HepG2 (cell line): ENCODE measurements around the gene NHERF2. TPM values are rescaled to one million over a fixed set of nuclear protein-coding genes. Genes with fewer than 3 reads are reported as not detected.

Experiments used
- ATF3 ChIP-seq: sonication (generic); formaldehyde crosslinking; IDR thresholded peaks from 2 replicates; pipeline ENCODE4 v1.4.0; 2020; ENCODE audit warnings: missing genetic modification reagents
- DR1 ChIP-seq: sonication (generic); formaldehyde crosslinking; IDR thresholded peaks from 2 replicates; pipeline ENCODE4 v1.8.0; 2021; ENCODE audit warnings: mild to moderate bottlenecking, missing genetic modification reagents, inconsistent platforms
- EED ChIP-seq: sonication (generic); formaldehyde crosslinking; IDR thresholded peaks from 2 replicates; pipeline ENCODE4 v1.5.0; 2020; ENCODE audit warnings: mild to moderate bottlenecking, missing genetic modification reagents
- ERF ChIP-seq: IDR thresholded peaks from 2 replicates; pipeline ENCODE4 v1.6.1; 2018; ENCODE audit warnings: missing biosample characterization, missing genetic modification reagents
- EZH2 ChIP-seq: conservative IDR thresholded peaks from 2 replicates; pipeline ENCODE4 v1.6.1; 2012; ENCODE audit warnings: mild to moderate bottlenecking, low read depth, low read length, moderate library complexity
- GATA4 ChIP-seq: sonication (generic); IDR thresholded peaks from 2 replicates; pipeline ENCODE4 v1.6.1; 2016; ENCODE audit warnings: antibody characterized with exemption, low read depth, borderline replicate concordance
- HMGA1 ChIP-seq: sonication (generic); formaldehyde crosslinking; conservative IDR thresholded peaks from 2 replicates; pipeline ENCODE4 v1.4.0; 2020; ENCODE audit warnings: missing genetic modification reagents
- HNF4G ChIP-seq, 2 experiments: sonication (generic) in 1 of 2; formaldehyde crosslinking in 1 of 2; IDR thresholded peaks; 2 replicates each; pipeline versions ENCODE4 v1.4.0 to v1.6.1; 2011 to 2020; ENCODE audit warnings: borderline replicate concordance in 2 of 2, low read depth in 2 of 2, mild to moderate bottlenecking in 2 of 2, low read length in 1 of 2, missing genetic modification reagents in 1 of 2, moderate library complexity in 1 of 2
- HOXD1 ChIP-seq: sonication (generic); formaldehyde crosslinking; IDR thresholded peaks from 2 replicates; pipeline ENCODE4 v1.5.0; 2020; ENCODE audit warnings: missing genetic modification reagents
- KAT8 ChIP-seq: IDR thresholded peaks from 2 replicates; pipeline ENCODE4 v1.6.1; 2016; ENCODE audit warnings: missing genetic modification reagents, missing compliant biosample characterization
- MAFF ChIP-seq: IDR thresholded peaks from 2 replicates; pipeline ENCODE4 v1.6.1; 2011; ENCODE audit warnings: low read depth, low read length, improper control_type of control experiment
- NBN ChIP-seq: fragments of 450-650 bp; conservative IDR thresholded peaks from 2 replicates; pipeline ENCODE4 v1.6.1; 2017
- NR2F2 ChIP-seq: IDR thresholded peaks from 2 replicates; pipeline ENCODE4 v1.6.1; 2012; ENCODE audit warnings: low read depth, inconsistent platforms, borderline replicate concordance
- SIN3B ChIP-seq: fragments of 150-350 bp; IDR thresholded peaks from 2 replicates; pipeline ENCODE4 v1.6.1; 2014; ENCODE audit warnings: low read length
- YEATS2 ChIP-seq: sonication (generic); formaldehyde crosslinking; IDR thresholded peaks from 2 replicates; pipeline ENCODE4 v1.4.0; 2020; ENCODE audit warnings: missing genetic modification reagents, borderline replicate concordance
- ZNF160 ChIP-seq: sonication (generic); formaldehyde crosslinking; IDR thresholded peaks from 2 replicates; pipeline ENCODE4 v1.8.0; 2022; ENCODE audit warnings: mild to moderate bottlenecking, inconsistent platforms, missing genetic modification reagents
- ZNF180 ChIP-seq: sonication (generic); formaldehyde crosslinking; IDR thresholded peaks from 2 replicates; pipeline ENCODE4 v1.4.0; 2020; ENCODE audit warnings: low read depth, missing genetic modification reagents, borderline replicate concordance
- ZNF251 ChIP-seq: sonication (generic); formaldehyde crosslinking; IDR thresholded peaks from 2 replicates; pipeline ENCODE4 v1.9.0; 2021; ENCODE audit warnings: mild to moderate bottlenecking, missing genetic modification reagents
- ZNF274 ChIP-seq: sonication (generic); formaldehyde crosslinking; IDR thresholded peaks from 2 replicates; pipeline ENCODE4 v1.5.1; 2020; ENCODE audit warnings: mild to moderate bottlenecking, missing genetic modification reagents
- ZNF550 ChIP-seq: sonication (generic); formaldehyde crosslinking; IDR thresholded peaks from 2 replicates; pipeline ENCODE4 v1.4.0; 2020; ENCODE audit warnings: mild to moderate bottlenecking, missing genetic modification reagents, borderline replicate concordance
- ZNF562 ChIP-seq: sonication (generic); formaldehyde crosslinking; IDR thresholded peaks from 2 replicates; pipeline ENCODE4 v1.8.0; 2022; ENCODE audit warnings: missing genetic modification reagents, borderline replicate concordance
- ZNF569 ChIP-seq: sonication (generic); formaldehyde crosslinking; IDR thresholded peaks from 2 replicates; pipeline ENCODE4 v1.5.0; 2020; ENCODE audit warnings: mild to moderate bottlenecking, missing genetic modification reagents, moderate library complexity, borderline replicate concordance
- ZNF619 ChIP-seq: sonication (generic); formaldehyde crosslinking; IDR thresholded peaks from 2 replicates; pipeline ENCODE4 v1.4.0; 2020; ENCODE audit warnings: mild to moderate bottlenecking, missing genetic modification reagents
- ZNF713 ChIP-seq: sonication (generic); formaldehyde crosslinking; IDR thresholded peaks from 2 replicates; pipeline ENCODE4 v1.4.0; 2020; ENCODE audit warnings: mild to moderate bottlenecking, missing genetic modification reagents
- ZNF746 ChIP-seq: sonication (generic); formaldehyde crosslinking; IDR thresholded peaks from 2 replicates; pipeline ENCODE4 v1.8.0; 2022; ENCODE audit warnings: mild to moderate bottlenecking, missing genetic modification reagents
- polyA plus RNA-seq, 8 experiments: library from polyadenylated mRNA; depleted of rRNA in 3 of 8; stranded (reverse) in 7 of 8; unstranded in 1 of 8; fragments of >200 nt; fragmentation: Illumina TruSeq in 4 of 8; extraction: Trizol in 4 of 8; gene quantifications; 2 replicates each; pipeline versions ENCODE4 v1.2.1 to v1.2.3, GENCODE V29; 2011 to 2016; ENCODE audit warnings: low read depth in 4 of 8, missing spikeins in 1 of 8, mixed read lengths in 1 of 8; ENCODE audit not compliant: insufficient read depth in 1 of 8
- total RNA-seq, 5 experiments: library from RNA; depleted of rRNA; stranded (reverse); fragments of >200 nt; fragmentation: Illumina TruSeq; extraction: Trizol; gene quantifications; 2 replicates each; pipeline ENCODE4 v1.2.3, GENCODE V29; 2016; ENCODE audit warnings: low read depth in 1 of 5
- TF ChIP-seq, protein P1 (sequence below): sonication (generic); formaldehyde crosslinking; IDR thresholded peaks from 2 replicates; pipeline ENCODE4 v1.8.0; 2022; ENCODE audit warnings: mild to moderate bottlenecking, missing genetic modification reagents
- TF ChIP-seq, protein P2 (sequence below): sonication (generic); formaldehyde crosslinking; IDR thresholded peaks from 2 replicates; pipeline ENCODE4 v1.4.0; 2020; ENCODE audit warnings: mild to moderate bottlenecking, low read depth, missing genetic modification reagents
- TF ChIP-seq, protein P3 (sequence below): sonication (generic); formaldehyde crosslinking; IDR thresholded peaks from 2 replicates; pipeline ENCODE4 v1.4.0; 2020; ENCODE audit warnings: mild to moderate bottlenecking, missing genetic modification reagents

NHERF2 gene
- total and polyA plus RNA-seq, 2 of the 13 experiments (the other 11 are each of a cell fraction or from before 2014, with no cell fraction given) = 23.7 to 39.3 TPM

- TF ChIP-seq, protein P1, sequence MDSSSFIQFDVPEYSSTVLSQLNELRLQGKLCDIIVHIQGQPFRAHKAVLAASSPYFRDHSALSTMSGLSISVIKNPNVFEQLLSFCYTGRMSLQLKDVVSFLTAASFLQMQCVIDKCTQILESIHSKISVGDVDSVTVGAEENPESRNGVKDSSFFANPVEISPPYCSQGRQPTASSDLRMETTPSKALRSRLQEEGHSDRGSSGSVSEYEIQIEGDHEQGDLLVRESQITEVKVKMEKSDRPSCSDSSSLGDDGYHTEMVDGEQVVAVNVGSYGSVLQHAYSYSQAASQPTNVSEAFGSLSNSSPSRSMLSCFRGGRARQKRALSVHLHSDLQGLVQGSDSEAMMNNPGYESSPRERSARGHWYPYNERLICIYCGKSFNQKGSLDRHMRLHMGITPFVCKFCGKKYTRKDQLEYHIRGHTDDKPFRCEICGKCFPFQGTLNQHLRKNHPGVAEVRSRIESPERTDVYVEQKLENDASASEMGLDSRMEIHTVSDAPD = peak; percentile 93
- TF ChIP-seq ZNF180 (0 out of 2 replicates have a peak, but pooled peaks have one; percentile 35), NBN (no peak), YEATS2 (CRISPR knock-in tag) (no peak), ZNF619 (no peak), ZNF562 (CRISPR knock-in tag) (no peak), NR2F2 (no peak), ZNF746 (no peak), DR1 (CRISPR knock-in tag) (no peak), ZNF569 (CRISPR knock-in tag) (no peak), ATF3 (CRISPR knock-in tag) (0 out of 2 replicates have a peak, but pooled peaks have one; percentile 42), SIN3B (no peak), ERF (CRISPR knock-in tag) (peak; percentile 28; the same call in 1 of the 2 replicates), ZNF550 (CRISPR knock-in tag) (no peak), ZNF713 (no peak), ZNF274 (no peak), MAFF (no peak), EZH2 (no peak), ZNF251 (CRISPR knock-in tag) (no peak), HOXD1 (no peak), HNF4G (IDR thresholded peaks at IDR 0.05; ENCODE audit: borderline replicate concordance, low read depth, low read length) (peak; percentile 17; the same call in 1 of the 2 replicates), HNF4G (CRISPR knock-in tag; IDR thresholded peaks at IDR 0.05; ENCODE audit: borderline replicate concordance, low read depth) (no peak), EED (CRISPR knock-in tag) (no peak), GATA4 (no peak), HMGA1 (CRISPR knock-in tag) (no peak), ZNF160 (CRISPR knock-in tag) (no peak), KAT8 (CRISPR knock-in tag) (peak; percentile 34; the same call in 1 of the 2 replicates)
- TF ChIP-seq, protein P2, sequence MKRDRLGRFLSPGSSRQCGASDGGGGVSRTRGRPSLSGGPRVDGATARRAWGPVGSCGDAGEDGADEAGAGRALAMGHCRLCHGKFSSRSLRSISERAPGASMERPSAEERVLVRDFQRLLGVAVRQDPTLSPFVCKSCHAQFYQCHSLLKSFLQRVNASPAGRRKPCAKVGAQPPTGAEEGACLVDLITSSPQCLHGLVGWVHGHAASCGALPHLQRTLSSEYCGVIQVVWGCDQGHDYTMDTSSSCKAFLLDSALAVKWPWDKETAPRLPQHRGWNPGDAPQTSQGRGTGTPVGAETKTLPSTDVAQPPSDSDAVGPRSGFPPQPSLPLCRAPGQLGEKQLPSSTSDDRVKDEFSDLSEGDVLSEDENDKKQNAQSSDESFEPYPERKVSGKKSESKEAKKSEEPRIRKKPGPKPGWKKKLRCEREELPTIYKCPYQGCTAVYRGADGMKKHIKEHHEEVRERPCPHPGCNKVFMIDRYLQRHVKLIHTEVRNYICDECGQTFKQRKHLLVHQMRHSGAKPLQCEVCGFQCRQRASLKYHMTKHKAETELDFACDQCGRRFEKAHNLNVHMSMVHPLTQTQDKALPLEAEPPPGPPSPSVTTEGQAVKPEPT (CRISPR knock-in tag) = no peak
- TF ChIP-seq, protein P3, sequence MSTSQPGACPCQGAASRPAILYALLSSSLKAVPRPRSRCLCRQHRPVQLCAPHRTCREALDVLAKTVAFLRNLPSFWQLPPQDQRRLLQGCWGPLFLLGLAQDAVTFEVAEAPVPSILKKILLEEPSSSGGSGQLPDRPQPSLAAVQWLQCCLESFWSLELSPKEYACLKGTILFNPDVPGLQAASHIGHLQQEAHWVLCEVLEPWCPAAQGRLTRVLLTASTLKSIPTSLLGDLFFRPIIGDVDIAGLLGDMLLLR = no peak
Measured at GRCh38 chr16:2015117-2015946, 11.4 kb upstream of the NHERF2 start (continued).
